ENCODE data around the gene MAPK8.

Gene MAPK8

DNA sequence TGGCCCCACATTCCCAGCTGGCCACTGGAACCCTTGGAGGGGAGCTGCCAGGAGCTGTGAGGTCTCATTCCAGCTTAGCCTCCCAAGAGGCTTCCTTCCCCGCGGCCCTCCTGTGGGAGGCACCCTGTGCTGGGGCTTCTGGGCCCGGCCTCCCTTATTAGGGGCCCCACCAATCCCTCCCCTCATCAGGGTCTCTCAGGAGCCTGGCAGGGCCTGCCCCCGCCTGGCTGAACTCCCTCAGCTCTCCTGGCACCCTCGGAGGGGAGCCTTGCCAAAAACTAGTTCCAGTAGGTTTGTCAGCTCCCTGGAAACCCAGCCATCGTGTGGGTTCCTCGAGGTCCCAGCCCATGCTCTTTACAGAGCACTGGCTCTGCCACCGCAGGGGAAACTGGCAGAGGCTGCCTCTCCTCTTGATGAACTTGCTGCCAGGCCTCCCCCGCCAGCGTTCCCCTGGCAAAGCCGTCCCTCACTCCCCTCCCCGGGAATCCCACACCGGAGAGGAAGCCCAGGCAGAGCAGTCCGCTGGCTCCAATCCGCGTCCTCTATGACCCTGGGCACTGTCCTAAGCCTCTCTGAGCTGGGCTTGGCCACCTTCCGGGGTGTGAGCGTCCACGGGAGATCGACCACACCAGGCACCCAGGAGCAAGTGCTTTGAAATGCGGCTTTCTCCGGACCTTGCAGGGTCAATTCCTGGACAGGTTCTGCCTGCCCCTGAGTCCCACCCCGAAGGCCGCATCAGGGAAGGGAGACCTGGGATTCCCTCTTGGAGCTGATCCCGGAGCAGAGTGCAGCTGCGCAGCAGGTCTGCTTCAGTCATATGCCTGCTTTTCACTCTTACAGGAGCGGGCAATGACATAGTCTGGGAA lies 158.6 kb downstream of the MAPK8 start:
- peak in 1 of 2 experiments; percentile 4 for DNase-seq

DNA sequence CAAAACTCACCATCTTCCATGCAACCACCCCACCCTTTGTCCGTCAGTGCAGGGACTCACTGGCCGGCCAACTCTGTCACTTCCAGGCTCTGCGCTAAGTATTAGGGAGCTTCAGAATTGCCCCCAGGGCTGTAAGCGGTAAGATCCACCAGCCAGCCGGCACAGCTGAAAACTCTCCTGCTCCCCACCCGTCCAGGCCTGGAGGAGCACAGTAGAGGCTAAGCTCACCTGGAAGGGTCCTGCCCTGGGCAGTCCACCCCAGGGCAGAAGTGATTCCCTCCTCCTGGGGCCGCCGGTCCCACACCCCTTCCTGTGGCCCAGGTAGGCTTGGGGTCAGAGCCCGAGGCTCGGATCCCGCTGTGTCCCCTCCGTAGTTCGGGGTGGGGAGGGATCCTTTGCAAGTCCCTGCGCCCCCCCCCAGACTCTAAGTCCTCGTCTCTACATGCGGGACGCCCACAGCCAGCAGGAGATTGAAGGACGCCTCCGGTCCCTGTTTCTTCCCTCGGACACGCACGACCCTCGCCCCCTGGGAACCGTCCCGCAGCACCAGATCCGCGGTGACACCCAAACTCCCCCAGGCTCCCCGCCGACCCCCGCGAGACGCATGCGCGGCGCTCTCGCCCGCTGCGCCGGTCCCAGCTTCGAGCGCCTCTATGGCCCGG lies 159.5 kb downstream of the MAPK8 start:
- peak in 1 of 2 experiments; percentile 8 for DNase-seq

DNA sequence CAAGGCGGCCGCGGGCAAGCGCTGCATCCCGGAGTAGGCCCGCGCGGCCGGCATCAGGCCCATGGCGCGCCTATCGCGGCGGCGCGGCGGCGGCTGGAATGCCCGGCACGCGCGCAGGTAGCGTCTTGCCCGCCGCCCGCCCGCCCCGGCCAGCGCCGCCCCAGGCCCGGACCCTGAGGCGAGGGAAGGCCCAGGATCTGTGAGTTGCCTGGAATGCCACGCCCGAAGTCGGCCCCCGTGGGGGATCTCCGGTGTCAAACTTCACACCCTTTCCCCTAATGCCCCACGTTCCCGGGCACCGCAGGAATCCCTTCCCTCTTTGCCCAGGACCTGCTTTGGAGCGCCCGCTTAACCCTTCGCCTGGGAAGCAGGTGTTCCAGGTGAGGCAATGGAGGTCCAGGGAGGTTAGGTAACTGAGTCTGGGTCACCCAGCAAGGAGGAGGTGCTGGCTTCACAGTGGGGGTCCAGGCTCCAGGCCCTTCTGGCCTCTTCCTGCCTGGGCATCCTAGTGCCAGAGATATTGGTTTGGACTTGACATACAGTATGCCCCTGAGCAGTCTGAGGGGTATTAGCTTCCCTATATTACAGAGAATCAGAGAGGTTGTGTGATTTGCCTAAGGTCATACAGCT lies 160.2 kb downstream of the MAPK8 start:
- peak in 1 of 2 experiments; percentile 3 for DNase-seq

DNA sequence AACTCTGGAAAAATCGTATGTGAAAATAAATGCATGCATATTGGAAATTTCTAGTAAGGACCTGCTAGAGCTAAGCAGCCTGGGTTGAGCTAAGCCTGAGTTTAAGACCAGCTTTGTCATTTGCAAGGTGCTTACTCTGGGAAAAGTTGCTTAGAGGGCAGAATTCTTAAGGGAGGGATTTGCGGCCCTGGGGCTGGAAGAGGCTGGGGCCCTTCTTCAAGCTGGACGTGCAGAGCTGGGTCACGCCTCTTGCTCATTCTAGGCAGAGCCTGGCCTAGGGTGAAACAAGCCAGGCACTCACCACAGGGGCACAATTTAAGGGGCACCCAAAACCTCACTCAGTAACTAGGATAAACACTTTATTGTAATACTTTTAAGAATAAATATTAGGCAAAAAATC lies 161.2 kb downstream of the MAPK8 start:
- DNase-seq: no peak

DNA sequence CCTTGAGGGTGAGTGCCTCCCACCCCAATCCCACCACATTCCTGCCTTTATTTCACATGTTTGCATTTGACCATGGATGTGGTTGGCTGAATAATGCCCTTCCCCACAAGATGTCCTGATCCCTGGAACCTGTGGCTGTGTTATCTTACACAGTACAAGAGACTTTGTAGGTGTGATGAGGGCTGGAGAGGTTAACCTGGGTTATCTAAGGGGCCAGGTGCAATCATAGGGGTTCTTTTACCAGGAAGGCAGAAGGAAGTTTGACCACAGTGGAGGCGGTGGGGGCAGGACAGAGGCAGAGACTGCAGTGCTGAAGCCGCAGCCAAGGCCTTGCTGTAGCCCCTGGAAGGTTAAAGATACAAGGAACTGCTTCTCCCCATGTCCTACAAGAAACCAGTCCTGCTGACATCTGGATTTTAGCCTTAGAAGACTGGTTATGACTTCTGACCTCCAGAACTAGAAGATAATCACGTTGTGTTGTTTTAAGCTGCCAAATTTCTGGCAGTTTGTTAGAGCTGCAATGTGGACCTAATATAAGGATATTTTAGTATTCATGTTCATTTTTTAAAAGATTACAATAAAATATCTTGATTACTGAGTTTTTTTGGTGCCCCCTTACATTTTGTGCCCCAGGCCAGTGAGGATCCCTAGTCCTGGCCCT lies 161.8 kb downstream of the MAPK8 start:
- peak in 1 of 2 experiments; percentile 5 for DNase-seq

DNA sequence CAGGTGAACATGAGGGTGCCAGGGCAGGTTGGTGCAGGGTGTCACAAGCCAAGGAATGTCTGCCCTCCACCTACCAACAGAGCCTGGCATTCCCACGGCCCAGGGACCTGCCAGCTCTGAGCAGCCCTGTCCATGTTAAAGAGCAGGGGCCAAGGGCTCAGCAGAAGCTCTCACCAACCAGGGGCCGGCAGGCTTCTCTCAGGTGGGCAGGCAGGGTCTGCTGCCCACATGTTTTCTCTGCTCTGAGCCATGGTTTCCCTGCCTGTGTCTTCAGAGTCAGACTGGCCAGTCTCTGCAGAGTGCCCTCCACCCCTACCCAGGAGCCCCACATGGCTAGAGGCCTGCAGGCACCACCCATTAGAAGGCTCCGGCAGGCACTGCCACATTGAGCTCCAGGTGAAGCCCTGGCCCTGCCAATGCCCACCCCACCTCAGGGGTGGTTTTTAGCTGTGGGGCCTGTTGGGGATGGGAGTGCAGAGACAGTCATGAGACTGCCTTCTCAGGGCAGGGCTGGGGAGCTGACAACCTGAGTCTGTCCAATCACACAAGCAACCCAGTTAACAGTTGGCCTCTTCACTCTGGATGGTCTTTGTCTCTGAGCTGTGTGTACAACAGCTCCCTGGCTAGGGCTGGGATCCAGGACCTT lies 162.5 kb downstream of the MAPK8 start:
- DNase-seq: no peak

DNA sequence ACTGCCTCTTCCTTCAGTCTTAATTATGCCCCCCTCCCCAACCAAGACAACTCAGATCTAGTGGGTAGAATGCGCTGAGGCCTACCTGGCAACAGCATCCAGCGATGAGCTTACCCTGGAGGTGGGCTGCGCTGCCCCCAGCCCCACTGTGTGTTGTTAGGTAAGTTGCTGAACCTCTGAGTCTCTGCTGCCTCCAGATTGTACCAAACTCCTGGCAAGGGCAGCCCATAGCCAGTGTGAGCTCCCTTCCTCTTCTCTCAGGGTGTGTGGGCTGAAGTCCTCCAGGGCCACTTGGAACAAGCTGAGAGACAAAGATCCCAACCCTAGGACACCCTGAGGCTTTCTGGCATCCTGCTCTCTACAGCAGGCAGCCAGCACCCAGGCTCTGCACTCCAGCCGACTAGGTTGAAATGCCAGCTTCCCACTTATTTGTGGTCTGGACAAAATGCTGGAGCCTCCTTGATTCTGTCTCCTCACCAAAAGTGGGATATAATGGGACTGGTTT lies 163.1 kb downstream of the MAPK8 start:
- no peak for DNase-seq

DNA sequence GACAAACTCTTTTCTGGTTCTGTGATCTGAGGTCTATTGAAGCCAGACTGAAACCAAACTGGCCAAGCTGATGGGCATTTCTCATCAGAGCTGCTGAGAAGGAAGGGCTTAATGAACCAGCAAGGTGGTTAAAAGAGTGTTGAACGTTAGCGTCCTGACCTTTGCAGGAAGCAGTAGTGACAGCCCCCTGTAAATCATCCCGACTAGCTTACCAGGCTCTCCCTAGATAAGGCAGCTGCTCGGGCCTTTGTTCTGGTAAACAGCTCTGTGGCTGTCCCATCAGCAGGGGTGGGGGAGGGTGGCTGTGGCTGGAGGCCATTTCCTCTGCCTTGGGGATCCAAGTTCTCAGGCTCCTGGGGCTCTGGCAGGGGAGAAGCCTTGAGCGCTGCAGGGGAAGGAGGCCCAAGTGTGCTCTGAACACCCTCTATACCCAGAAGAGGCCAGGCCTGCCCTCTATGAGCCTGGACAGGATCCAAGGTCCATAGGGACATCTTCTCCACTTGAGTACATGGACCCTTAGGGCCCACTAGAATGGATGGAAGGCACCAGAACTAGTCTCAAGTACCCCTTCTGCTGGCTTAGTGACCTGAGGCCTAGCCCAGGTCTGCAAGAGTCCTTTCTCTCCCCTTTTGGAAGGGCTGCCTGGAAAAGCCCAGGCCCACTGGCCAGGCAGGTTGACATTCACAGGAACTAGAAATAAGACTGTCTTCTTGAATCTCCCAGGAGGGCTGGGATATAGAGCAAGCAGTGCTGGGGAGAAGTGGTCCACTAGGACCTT lies 163.8 kb downstream of the MAPK8 start:
- DNase-seq: no peak

DNA sequence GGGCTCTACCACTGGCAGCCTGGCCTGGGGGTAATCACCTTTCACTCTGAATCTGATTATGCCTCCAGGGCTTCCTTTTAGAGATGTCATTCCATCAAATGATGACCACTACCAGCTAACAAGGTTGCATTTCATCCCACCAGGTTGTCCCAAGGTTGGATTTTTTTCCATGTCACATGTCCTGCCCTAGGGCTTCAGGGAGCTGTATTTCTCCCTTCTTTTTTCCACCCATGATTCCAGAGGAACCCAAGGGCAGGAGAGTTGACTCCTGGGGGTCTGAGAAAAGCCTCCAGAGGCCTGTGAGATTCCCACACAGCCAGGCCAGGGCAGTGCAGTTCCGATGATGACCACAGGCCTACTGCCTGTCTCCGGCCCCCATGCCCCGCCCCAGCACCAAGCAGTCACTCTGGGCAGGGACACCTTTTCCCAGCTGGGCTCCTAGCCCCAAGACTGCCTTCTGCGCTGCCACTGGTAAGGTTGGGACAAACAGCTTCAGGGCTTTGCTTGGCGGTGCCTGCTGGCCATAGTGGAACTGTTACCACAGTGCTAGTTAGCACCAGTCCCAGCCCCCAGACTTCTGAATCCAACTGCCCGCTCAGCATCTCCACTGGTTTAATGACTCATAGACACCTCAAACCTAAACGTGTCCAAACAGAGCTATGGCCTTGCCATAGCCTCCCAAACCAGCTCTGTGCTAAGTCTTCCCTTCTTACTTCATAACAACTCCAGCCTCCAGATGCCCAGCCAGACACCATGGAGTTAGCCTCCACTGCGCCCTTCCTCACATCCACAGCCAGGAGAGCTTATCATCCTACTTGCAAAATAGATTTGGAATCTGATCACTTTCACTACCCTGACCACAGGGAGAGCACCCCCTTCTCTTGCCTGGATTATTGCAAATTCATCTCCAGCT lies 164.7 kb downstream of the MAPK8 start:
- no peak for DNase-seq

DNA sequence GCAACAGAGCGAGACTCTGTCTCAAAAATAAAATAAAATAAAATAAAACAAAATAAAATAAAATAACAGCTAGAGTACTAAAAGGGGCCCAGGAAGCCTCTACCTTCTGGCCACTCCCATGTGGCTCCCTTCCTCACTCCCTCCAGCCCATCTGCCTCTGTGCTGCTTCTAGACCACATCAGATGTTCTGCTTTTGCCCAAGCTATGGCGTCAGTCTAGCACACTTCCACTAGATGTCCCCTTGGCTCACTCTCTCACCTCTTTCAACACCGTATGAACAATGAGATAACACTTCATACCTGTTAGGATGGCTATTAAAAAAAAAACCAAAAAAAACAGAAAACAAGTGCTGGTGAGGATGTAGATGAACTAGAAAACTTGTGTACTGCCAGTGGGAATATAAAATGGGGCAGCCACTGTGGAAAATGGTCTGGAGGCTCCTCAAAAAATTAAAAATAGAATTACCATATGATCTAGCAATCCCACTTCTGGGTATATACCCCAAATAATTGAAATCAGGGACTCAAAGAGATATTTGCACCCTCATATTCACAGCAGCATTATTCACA lies 166.1 kb downstream of the MAPK8 start:
- DNase-seq: no peak

DNA sequence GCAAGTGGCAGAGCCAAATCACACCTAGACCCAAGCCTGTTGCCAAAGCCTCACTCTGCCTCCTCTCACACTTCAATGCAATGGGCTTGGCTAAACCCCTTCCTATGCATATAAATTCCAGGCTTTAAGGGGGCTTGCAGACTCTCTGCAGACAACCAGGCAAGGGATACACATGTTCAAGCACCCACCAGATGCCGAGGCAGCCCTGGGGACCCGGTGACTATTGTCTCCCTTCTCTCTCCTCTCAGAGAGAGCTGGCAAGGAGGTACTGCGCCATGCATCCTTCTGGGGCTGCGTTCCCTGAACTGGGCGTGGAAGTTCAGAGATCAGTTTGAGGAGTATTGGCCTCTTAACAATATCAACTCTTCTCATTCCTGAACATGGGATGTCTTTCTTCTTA lies 167.2 kb downstream of the MAPK8 start:
- no peak for DNase-seq

DNA sequence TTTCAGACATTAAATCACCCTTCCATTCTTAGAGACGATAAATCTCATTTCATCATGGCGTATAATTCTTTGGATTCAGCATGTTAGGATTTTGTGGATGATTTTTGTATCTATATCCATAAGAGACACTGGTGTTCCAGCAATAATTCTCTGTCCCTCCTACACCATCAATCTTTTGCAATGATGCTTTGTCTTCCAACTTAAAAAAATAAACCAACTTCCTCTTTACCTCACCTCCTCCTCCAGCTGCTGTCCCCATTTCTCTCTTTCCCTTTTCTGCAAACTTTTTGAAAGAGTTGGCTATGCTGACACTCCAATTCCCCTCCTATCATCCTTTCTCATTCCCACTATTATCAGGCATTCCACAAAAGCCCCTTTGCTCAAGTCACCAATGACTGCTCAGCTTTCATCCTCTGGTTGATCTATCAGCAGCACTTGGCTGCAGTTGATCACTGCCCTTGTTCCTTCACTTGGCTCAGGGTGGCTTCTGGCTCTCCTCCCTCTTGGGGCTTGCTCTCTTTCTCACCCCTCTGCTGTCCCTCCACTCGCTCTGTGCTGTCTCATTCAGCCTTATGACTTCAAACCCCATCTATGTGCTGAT lies 168.4 kb downstream of the MAPK8 start:
- no peak for DNase-seq

DNA sequence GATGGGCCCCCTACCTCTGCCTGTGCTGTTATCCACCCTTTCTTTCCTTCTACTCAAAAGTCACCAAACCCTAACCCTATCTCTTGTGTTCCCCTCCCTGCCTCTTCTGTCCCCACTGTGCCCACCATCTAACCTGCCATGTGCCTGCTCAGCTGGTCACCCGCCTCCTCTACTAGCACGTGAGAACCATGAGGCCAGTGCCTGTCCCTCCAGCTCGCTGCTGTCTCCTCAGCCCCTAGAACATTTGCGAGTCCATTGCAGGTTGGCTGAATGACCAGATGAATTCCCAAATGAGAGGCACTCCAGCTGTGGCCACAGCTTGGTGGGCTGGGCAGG lies 169.4 kb downstream of the MAPK8 start:
- no peak for DNase-seq

DNA sequence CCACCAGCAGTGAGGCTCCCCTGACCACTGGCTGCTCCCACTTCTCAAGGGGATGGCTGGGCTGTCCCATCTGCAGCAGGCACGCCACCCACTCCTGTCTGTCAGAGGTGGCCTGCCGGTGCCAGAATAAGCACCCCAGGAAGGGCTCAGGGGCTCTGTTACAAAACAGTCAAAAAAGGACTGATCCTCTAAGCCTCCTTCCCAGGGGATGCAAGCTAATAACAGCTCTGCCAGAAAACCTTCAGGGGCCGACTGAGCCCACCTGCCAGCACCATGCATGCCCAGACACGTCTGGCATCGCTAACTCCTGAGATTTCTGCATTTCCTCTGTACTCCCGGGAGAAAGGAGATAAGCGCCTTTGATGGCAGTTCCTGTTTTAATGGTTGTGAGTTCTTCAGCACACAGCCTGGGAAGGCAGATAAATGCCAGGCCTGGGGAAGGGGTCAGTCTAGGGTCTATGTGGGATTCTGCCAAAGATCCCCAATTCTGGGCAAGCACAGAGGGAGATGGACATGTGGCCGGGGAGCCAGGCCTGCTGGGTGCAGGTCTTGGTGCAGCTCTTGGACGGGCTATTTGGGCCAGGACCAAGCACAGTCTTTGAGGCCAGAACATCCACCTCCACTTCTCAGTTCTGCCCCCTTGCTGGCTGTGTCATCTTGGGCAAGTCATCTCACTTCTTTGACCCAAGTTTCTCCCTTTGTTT lies 170.0 kb downstream of the MAPK8 start:
- DNase-seq: peak in 1 of 2 experiments; percentile 2

DNA sequence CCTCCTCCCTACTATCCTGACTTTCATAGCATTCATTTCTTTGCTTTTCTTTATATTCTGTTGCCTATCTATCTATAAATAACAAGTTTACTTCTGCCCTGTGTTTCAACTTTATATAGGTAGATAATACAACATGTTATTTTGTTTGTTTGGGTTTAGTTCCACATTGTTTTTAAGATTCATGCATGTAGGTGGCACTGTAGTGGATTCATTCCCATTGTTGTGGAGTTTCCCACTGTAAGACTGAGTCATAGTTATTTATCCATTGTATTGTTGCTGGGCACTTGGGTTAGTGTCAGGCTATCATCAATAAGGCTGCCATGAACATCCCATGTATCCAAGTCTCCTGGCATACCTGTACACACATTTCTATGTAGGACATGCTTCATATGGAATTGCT lies 170.7 kb downstream of the MAPK8 start:
- DNase-seq: no peak

DNA sequence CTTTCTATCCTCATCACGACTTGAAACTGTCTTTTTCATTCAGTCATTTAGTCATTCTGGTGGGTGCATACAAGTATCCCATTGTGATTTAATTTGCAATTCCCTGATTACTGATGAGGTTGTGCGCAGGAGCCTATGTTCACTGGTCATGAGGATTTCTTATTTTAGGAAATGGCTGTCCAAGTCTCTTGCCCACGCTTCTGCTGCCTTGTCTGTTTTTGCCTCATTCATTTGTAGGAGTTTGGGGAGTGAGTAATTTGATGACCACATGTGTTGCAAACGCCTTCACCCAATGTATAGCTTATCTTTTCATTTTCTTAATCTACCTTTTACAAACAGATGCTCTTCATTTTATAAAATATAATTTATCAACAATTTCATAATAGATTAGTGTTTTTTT lies 171.1 kb downstream of the MAPK8 start:
- peak in 1 of 2 experiments; percentile 0 for DNase-seq

DNA sequence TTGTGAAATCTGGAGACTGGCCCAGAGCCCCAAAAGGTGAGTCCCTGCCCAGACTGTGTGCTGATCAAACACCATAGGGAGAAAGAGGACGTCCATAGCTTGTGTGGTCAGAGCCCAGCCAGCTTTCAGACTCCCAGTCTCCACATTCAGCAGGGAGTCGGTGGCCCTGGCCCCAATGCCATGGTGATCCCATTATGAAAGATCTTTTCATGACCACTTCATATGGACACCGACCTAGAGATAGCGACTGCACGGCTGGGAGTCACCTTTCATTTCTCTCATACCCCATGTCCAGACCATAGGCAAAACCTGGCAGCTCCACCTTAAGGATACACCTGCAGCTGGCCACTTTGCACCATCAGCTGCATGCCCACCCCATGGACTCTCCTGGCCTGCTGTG lies 172.0 kb downstream of the MAPK8 start:
- DNase-seq: peak in 1 of 2 experiments; percentile 6

DNA sequence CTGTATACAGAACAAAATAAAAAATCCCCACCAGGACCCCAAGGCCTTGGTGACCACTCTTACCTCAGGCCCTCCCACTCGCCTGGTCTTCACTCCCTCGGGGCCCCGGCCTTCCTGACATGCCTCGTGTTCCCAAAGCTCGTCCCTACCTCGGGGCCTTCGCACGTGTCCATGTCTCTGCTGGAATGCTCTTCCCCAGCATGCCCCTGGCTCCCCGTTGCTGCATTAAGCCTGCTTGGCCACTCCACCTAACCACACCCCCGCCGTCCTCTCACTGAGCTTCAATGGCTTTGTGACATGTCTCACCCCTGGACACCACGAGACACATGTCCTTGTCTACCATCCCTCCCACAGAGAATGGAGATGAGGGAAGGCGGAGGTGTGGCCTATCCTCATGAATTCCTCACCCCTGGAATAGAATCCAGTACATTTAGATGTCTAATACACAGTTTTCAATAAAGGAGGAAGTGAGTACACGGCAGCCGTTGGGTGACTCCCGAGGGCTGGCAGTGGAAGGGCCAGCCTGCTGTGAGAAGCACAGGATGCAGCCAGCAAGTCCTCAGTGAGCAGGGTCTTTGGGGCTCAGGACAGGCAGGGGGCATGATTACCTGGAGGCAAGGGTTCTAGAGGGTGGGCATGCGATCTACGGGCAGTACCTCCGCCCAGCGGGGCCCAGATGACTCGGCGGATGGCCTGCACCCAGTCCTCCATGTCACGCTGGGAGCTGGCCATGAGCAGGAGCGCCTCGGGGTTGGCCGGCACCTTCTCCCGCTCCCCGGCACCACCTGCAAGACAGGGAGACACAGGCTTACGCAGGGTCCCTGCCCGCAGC lies 172.7 kb downstream of the MAPK8 start:
- DNase-seq: peak; percentile 3 to 7

All from activated T-cell treated with anti-CD3 and anti-CD28 coated beads, Interleukin-2, amount 50 U/mL, for 48 hours (primary cell).